Loucy (cell line): ENCODE measurements around the gene PLXNA4.

Source experiments
- H2AFZ ChIP-seq: fragments of 200-600 bp; sonication (generic); 2 replicates; pipeline ENCODE4 v1.6.0; 2016; ENCODE audit warnings: antibody characterized with exemption, mild to moderate bottlenecking, low read length, moderate library complexity
- H3F3A ChIP-seq: fragments of 200-600 bp; 2 replicates; pipeline ENCODE4 v1.6.0; 2016; ENCODE audit warnings: antibody characterized with exemption, low read depth, mild to moderate bottlenecking
- H3K27me3 ChIP-seq: fragments of 200-600 bp; sonication (generic); 2 replicates; pipeline ENCODE4 v1.6.1; 2014; ENCODE audit warnings: low read length, mild to moderate bottlenecking; ENCODE audit not compliant: insufficient read depth, poor library complexity, severe bottlenecking
- H3K36me3 ChIP-seq: fragments of 200-600 bp; sonication (generic); 2 replicates; pipeline ENCODE4 v1.6.1; 2016; ENCODE audit warnings: low read length; ENCODE audit not compliant: insufficient read depth
- H3K4me1 ChIP-seq: fragments of 200-600 bp; sonication (generic); 2 replicates; pipeline ENCODE4 v1.5.1; 2014; ENCODE audit warnings: low read length, mild to moderate bottlenecking; ENCODE audit not compliant: insufficient read depth, poor library complexity, severe bottlenecking
- H3K4me2 ChIP-seq: fragments of 200-600 bp; sonication (generic); 2 replicates; pipeline ENCODE4 v1.6.0; 2014; ENCODE audit warnings: antibody characterized with exemption, low read length, low read depth, mild to moderate bottlenecking; ENCODE audit not compliant: poor library complexity, severe bottlenecking
- H3K4me3 ChIP-seq: fragments of 200-600 bp; sonication (generic); 2 replicates; pipeline ENCODE4 v1.5.1; 2014; ENCODE audit warnings: low read length, mild to moderate bottlenecking, mixed read lengths; ENCODE audit not compliant: poor library complexity, severe bottlenecking
- H3K79me2 ChIP-seq: fragments of 200-600 bp; sonication (generic); 2 replicates; pipeline ENCODE4 v1.6.1; 2014; ENCODE audit warnings: low read length; ENCODE audit not compliant: insufficient read depth
- H3K9ac ChIP-seq: fragments of 200-600 bp; sonication (generic); 2 replicates; pipeline ENCODE4 v1.6.0; 2014; ENCODE audit warnings: mild to moderate bottlenecking, low read depth, low read length, moderate library complexity; ENCODE audit not compliant: poor library complexity, severe bottlenecking
- H3K9me2 ChIP-seq: fragments of 200-600 bp; sonication (generic); replicated peaks from 2 replicates; pipeline ENCODE4 v1.6.1; 2016; ENCODE audit warnings: low read depth, low read length, mixed read lengths
- H3K9me3 ChIP-seq: fragments of 200-600 bp; sonication (generic); 2 replicates; pipeline ENCODE4 v1.6.1; 2014; ENCODE audit warnings: mild to moderate bottlenecking, antibody characterized with exemption, low read length, low read depth; ENCODE audit not compliant: insufficient read depth
- H4K20me1 ChIP-seq: fragments of 200-600 bp; sonication (generic); 2 replicates; pipeline ENCODE4 v1.6.0; 2014; ENCODE audit warnings: antibody characterized with exemption, low read length, mild to moderate bottlenecking; ENCODE audit not compliant: insufficient read depth, poor library complexity, severe bottlenecking
- CTCF ChIP-seq: fragments of 200-600 bp; sonication (generic); conservative IDR thresholded peaks from 2 replicates; pipeline ENCODE4 v1.5.1; 2014; ENCODE audit warnings: mild to moderate bottlenecking, antibody characterized with exemption, low read length
- EZH2phosphoT487 ChIP-seq: fragments of 200-600 bp; IDR thresholded peaks from 2 replicates; pipeline ENCODE4 v1.6.1; 2018; ENCODE audit warnings: antibody characterized with exemption, mild to moderate bottlenecking, moderate library complexity, borderline replicate concordance

Gene PLXNA4

GRCh38 chr7:132521423-132521822 lies 54.8 kb downstream of the PLXNA4 start:
- Histone ChIP-seq H3K9ac (no peak overlapping the region), H2AFZ (no peak overlapping the region), H4K20me1 (no peaks in the 10 kb centered on the region), H3K27me3 (no peaks in the 10 kb centered on the region), H3K4me2 (no peak overlapping the region), H3K4me3 (no peak overlapping the region), H3F3A (no peaks in the 10 kb centered on the region), H3K4me1 (no peaks in the 10 kb centered on the region), H3K79me2 (no peaks in the 10 kb centered on the region), H3K9me2 (no peaks in the 10 kb centered on the region), H3K36me3 (no peaks in the 10 kb centered on the region), H3K9me3 (no peaks in the 10 kb centered on the region)
- no peak for TF ChIP-seq EZH2phosphoT487
- TF ChIP-seq CTCF = no peak

- Histone ChIP-seq H3K36me3 (no peaks in the 10 kb centered on the region), H3K27me3 (no peaks in the 10 kb centered on the region), H2AFZ (no peak overlapping the region), H3K9me3 (no peaks in the 10 kb centered on the region), H3K4me3 (no peak overlapping the region), H3F3A (no peaks in the 10 kb centered on the region), H3K4me1 (no peaks in the 10 kb centered on the region), H3K9me2 (no peaks in the 10 kb centered on the region), H3K9ac (no peak overlapping the region), H3K79me2 (no peaks in the 10 kb centered on the region), H3K4me2 (no peak overlapping the region), H4K20me1 (no peaks in the 10 kb centered on the region)
- TF ChIP-seq EZH2phosphoT487 = no peak
- TF ChIP-seq CTCF = no peak
These were observed 55.5 kb downstream of the PLXNA4 start for GRCh38 chr7:132520591-132521280.

- Histone ChIP-seq H3K36me3 (no peaks in the 10 kb centered on the region), H3K27me3 (no peaks in the 10 kb centered on the region), H3F3A (no peaks in the 10 kb centered on the region), H3K4me1 (no peaks in the 10 kb centered on the region), H3K9me2 (no peaks in the 10 kb centered on the region), H3K79me2 (no peaks in the 10 kb centered on the region), H3K9ac (no peak overlapping the region), H3K4me3 (no peak overlapping the region), H4K20me1 (no peaks in the 10 kb centered on the region), H2AFZ (no peak overlapping the region), H3K9me3 (no peaks in the 10 kb centered on the region), H3K4me2 (no peak overlapping the region)
- TF ChIP-seq CTCF = no peak
- no peak for TF ChIP-seq EZH2phosphoT487
These were observed 56.3 kb downstream of the PLXNA4 start for GRCh38 chr7:132519936-132520335.
